Prostate gland (tissue), 2 donors: ENCODE results near the gene CNTRL. TPM values are rescaled to one million over a fixed set of nuclear protein-coding genes. Genes with fewer than 3 reads are reported as not detected.
"Not testable (repeated sequence)": the region's sequence is repeated elsewhere in the genome, so short reads cannot be mapped to it uniquely, and the experiment has no call there.

Experiments used
- DNase-seq: peaks from one replicate; pipeline ENCODE4 v3.0.0-alpha.2; 2019; ENCODE audit warnings: low spot score
- H3K27ac ChIP-seq, 2 donors: fragments of 200-600 bp; sonication (generic); 2 replicates each; pipeline ENCODE4 v1.5.1; 2017 to 2019
- H3K27me3 ChIP-seq: fragments of 200-600 bp; sonication (generic); replicated peaks from 2 replicates; pipeline ENCODE4 v1.5.1; 2019; ENCODE audit not compliant: insufficient read depth
- H3K36me3 ChIP-seq, 2 donors: fragments of 200-600 bp; sonication (generic); 1 replicate in 1 of 2; 2 replicates in 1 of 2; pipeline versions ENCODE4 v1.5.1 to v1.8.1; 2017 to 2019
- H3K4me1 ChIP-seq: fragments of 200-600 bp; sonication (generic); replicated peaks from 2 replicates; pipeline ENCODE4 v1.5.1; 2019
- H3K4me3 ChIP-seq, 2 donors: fragments of 200-600 bp; sonication (generic); 2 replicates each; pipeline ENCODE4 v1.5.1; 2017 to 2019
- H3K9me3 ChIP-seq: fragments of 200-600 bp; sonication (generic); 2 replicates; pipeline ENCODE4 v1.5.1; 2017
- CTCF ChIP-seq, 4 experiments: fragments of 200-600 bp in 2 of 4; fragments of 450-650 bp in 2 of 4; sonication (generic) in 2 of 4; IDR thresholded peaks; 1 replicate in 3 of 4; 2 replicates in 1 of 4; pipeline ENCODE4 v1.5.1; 2016 to 2019; ENCODE audit warnings: antibody characterized with exemption in 4 of 4, mild to moderate bottlenecking in 2 of 4, moderate library complexity in 2 of 4
- POLR2A ChIP-seq: fragments of 450-650 bp; IDR thresholded peaks from one replicate; pipeline ENCODE4 v1.6.1; 2016; ENCODE audit warnings: antibody characterized with exemption, mild to moderate bottlenecking
- POLR2AphosphoS5 ChIP-seq: sonication (generic); formaldehyde crosslinking; IDR thresholded peaks from one replicate; pipeline ENCODE4 v1.6.1; 2017; ENCODE audit warnings: antibody characterized with exemption
- WGBS: methylation state at CpG from one replicate; pipeline ENCODE4 v1.1.5; 2018; 5-methylcytosine and 5-hydroxymethylcytosine counted together
- intact Hi-C: fragments of 100-400 bp; cut with DNase I; formaldehyde crosslinking; loops from one replicate; pipeline ENCODE4 v1.14.2; 2022
- total RNA-seq, 2 donors: library from RNA; depleted of rRNA; stranded (reverse); fragments of >200 nt; gene quantifications; one replicate each; pipeline ENCODE4 v1.1.0, GENCODE V29; 2016

The CNTRL gene
- total RNA-seq, result 10 to 100 TPM; 10.3 to 21.9 TPM

GRCh38 chr9:121074370-121075250 lies at the start of gene CNTRL:
CNTRL (plus strand) TSS chr9:121074955; CDS start chr9:121088327, 13,372 bp downstream.
- no peaks in the 10 kb centered on the region for H3K27me3 ChIP-seq
- peak; percentile 87 for DNase-seq
- intact Hi-C loops, result loop anchor here (5.0 to 10.0 kb wide), 4 partner anchors 140 to 317 kb away; partner anchors contain the start of gene PHF19
- H3K9me3 ChIP-seq, result no peaks in the 10 kb centered on the region
- TF ChIP-seq POLR2AphosphoS5 (peak; percentile 81), POLR2A (peak; percentile 47), CTCF (IDR thresholded peaks at IDR 0.05) (peak in 2 of 4 experiments; percentile 3 to 13)
- H3K36me3 ChIP-seq, result no peaks in the 10 kb centered on the region
- peaks cover 5% of the 10 kb centered on the region for H3K4me1 ChIP-seq
- under 1% methylated on average over 61 of the region's 85 CpGs for WGBS
- H3K27ac ChIP-seq, result peak within 1 kb of the TSS; percentile 88 to 92
- peak within 1 kb of the TSS; percentile 65 to 74 for H3K4me3 ChIP-seq

- H3K4me1 ChIP-seq, result no peaks in the 10 kb centered on the region
- H3K36me3 ChIP-seq, result no peaks in the 10 kb centered on the region
- no peak overlapping the region for H3K4me3 ChIP-seq
- TF ChIP-seq POLR2A, result no peak
- TF ChIP-seq POLR2AphosphoS5, result no peak
- TF ChIP-seq CTCF (IDR thresholded peaks at IDR 0.05), result no peak
- WGBS, result 90% methylated on average over 3 of the region's 3 CpGs
- no peak for DNase-seq
- intact Hi-C loops, result no loop called here
- no peaks in the 10 kb centered on the region for H3K27me3 ChIP-seq
- no peaks in the 10 kb centered on the region for H3K9me3 ChIP-seq
- H3K27ac ChIP-seq, result no peak overlapping the region
Measured at GRCh38 chr9:121026260-121026691, 48.5 kb upstream of the CNTRL start.

GRCh38 chr9:121026768-121027167 lies 48.0 kb upstream of the CNTRL start:
- H3K4me1 ChIP-seq, result no peaks in the 10 kb centered on the region
- no peak overlapping the region for H3K4me3 ChIP-seq
- intact Hi-C loops, result no loop called here
- DNase-seq, result no peak
- H3K9me3 ChIP-seq, result no peaks in the 10 kb centered on the region
- TF ChIP-seq CTCF (IDR thresholded peaks at IDR 0.05), result no peak
- no peak for TF ChIP-seq POLR2A
- no peak for TF ChIP-seq POLR2AphosphoS5
- no peak overlapping the region for H3K27ac ChIP-seq
- H3K36me3 ChIP-seq, result no peaks in the 10 kb centered on the region
- no peaks in the 10 kb centered on the region for H3K27me3 ChIP-seq

GRCh38 chr9:121028285-121028684 lies 46.5 kb upstream of the CNTRL start:
- H3K27me3 ChIP-seq, H3K36me3 ChIP-seq, H3K27ac ChIP-seq, intact Hi-C loops, H3K9me3 ChIP-seq, H3K4me1 ChIP-seq, H3K4me3 ChIP-seq, DNase-seq: not testable (repeated sequence)
- WGBS, result 73% methylated on average over 4 of the region's 4 CpGs

GRCh38 chr9:121029469-121029868 lies 45.3 kb upstream of the CNTRL start:
- Histone ChIP-seq H3K4me1 (no peaks in the 10 kb centered on the region), H3K36me3 (no peaks in the 10 kb centered on the region), H3K27me3 (no peaks in the 10 kb centered on the region), H3K9me3 (no peaks in the 10 kb centered on the region), H3K27ac (no peak overlapping the region), H3K4me3 (no peak overlapping the region)
- TF ChIP-seq POLR2AphosphoS5 (no peak), POLR2A (no peak)
- intact Hi-C loops, result no loop called here
- no peak for DNase-seq
- 57% methylated on average over 1 of the region's 1 CpG for WGBS

- Histone ChIP-seq H3K27ac (no peak overlapping the region), H3K4me1 (no peaks in the 10 kb centered on the region), H3K36me3 (no peaks in the 10 kb centered on the region), H3K4me3 (no peak overlapping the region), H3K27me3 (no peaks in the 10 kb centered on the region), H3K9me3 (no peaks in the 10 kb centered on the region)
- WGBS, result 92% methylated on average over 2 of the region's 2 CpGs
- no peak for DNase-seq
- TF ChIP-seq POLR2A (no peak), POLR2AphosphoS5 (no peak), CTCF (IDR thresholded peaks at IDR 0.05) (no peak)
- intact Hi-C loops, result no loop called here
Measured at GRCh38 chr9:121034529-121034928, 40.2 kb upstream of the CNTRL start.

GRCh38 chr9:121035717-121036116 lies 39.0 kb upstream of the CNTRL start:
- intact Hi-C loops, H3K27ac ChIP-seq, H3K4me3 ChIP-seq, H3K27me3 ChIP-seq, H3K9me3 ChIP-seq, DNase-seq, H3K36me3 ChIP-seq, H3K4me1 ChIP-seq: not testable (repeated sequence)
